CD4-positive, alpha-beta T cell treated with Interleukin-17A for 4 hours (primary cell): ENCODE data around the gene TCF7L1.
"Not testable (repeated sequence)": the region's sequence is repeated elsewhere in the genome, so short reads cannot be mapped to it uniquely, and the experiment has no call there.

Source experiments
- DNase-seq: peaks from one replicate; pipeline ENCODE4 v3.0.0-alpha.2; 2020; ENCODE audit warnings: mixed read lengths

The TCF7L1 gene

DNA sequence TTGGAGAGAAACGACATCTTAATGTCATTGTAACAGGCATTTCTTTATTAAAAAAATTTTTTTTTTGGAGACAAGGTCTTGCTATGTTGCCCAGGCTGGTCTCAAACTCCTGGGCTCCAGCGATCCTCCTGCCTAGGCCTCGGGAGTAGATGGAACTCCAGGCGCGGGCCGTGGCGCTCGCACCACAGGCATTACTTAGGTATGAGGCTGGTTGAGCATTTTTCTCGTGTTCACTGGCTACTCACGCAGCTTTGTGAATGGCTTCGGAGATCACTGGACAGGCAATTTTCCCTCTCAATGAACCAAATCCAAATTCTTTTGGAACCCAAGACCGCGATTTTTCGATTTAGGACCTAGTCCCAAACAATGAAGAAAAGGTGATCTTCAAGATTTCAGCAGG lies 795 bp upstream of the TCF7L1 start:
- DNase-seq, result no peak

DNA sequence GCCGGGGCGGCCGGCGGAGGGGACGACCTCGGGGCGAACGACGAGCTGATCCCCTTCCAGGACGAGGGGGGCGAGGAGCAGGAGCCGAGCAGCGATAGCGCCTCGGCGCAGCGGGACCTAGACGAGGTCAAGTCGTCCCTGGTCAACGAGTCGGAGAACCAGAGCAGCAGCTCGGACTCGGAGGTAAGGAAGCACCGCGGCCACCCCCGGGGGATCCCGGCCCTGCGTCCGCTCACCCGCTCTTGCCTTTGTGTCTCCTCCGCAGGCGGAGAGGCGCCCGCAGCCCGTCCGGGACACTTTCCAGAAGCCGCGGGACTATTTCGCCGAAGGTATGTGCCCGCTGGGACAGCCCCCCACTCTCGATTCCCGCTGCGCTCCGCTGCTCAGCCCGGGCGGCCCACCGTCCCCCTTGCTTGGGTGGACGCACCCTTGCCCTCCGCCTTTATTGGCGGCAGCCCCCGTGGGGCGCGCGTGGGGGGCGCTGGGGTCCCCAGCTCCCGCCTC lies 611 bp downstream of the TCF7L1 start:
- DNase-seq, result no peak

DNA sequence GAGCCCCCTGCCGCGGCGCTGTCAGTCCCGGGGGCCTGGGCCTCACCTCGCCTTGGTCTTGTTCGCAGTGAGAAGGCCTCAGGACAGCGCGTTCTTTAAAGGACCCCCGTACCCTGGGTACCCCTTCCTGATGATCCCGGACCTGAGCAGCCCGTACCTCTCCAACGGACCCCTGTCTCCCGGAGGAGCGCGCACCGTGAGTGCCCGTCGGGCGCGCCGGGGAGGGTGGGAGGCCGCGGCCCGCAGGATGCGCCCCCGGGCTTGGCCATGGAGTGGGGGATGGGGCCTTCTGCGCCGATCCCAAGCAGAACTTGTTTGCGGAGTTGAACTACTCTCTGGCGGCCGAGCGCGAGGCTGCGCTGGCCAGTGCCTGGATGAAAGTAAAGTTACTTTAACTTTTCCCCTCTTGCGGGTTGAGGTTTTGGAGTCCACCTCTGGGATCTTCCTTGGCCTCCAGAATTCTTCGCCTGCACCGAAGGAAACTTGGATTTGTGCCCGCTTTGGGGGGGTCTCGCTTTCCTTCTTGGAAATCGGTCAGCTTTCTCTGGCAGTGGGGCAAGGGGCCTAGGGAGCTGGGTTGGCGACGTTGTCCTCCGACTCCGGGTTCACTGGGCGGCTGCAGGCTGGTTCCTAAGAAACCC lies 1.2 kb downstream of the TCF7L1 start:
- DNase-seq, result no peak

DNA sequence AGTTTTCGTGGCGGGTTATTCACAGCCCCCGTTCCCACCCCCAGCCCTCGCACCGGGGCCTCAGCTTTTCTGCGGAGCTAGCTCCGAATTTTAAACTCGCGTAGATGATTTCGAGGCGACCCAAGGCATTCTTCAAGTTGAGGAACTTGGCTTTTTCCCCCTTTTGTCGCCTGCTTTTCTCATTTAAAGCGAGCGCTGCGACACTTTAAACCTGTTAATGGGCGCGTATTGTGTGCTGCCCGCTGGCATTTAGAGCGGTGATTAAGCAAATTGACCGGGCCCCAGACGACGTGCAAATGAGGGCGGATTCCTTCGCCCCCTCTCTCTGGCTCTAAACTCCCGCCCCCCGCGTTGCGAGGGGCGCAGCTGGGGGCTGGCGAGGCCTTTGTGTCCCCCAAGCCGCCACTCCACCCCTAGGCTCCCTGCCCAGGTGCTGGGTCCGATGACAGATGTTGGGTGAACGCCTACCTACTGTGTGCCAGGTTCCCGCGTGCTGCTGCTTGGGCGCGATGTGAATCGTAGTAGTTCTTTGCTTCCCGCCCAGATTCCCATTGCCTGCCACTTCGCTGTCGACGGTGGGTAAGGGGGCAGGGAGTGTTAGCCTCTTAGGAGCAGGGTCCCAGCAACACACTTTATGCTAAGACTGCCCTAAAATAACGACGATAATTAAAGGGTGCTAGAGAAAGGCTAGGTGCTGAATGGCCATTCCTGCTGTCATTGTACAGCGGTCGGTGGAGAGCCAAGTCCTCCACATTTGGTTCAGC lies 1.9 kb downstream of the TCF7L1 start:
- no peak for DNase-seq

DNA sequence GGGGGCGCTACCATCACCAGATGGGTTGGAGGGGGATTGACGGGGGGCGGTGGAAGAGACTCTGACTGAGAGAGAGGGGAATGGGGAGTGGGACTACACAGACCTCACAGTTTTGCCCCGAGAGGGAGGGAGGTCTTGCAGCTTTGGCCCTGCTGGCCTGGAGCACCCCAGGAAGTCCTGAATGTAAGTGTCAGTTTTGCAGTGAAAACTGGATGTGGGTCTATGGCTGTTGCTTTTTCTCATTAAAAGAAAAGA lies 2.4 kb downstream of the TCF7L1 start:
- no peak for DNase-seq

DNA sequence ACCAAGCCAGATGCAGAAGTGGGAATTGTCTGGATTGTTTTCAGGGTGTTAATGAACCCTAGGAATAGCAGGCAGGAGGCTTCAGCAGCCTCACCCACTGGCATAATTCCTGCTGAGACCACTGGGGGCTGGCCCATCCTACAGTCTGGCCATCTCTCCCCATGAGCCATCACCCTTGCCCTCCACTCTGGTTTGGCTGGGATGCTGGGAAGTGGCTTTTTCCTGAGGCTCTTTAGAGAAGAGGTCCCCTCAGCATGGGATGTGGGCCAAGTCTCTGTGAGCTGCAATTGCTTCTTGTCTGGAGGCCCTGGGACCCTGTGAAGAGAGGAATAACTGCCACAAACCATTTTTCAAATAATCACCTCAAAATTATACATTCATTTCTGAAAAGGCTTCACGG lies 4.0 kb downstream of the TCF7L1 start:
- DNase-seq, result no peak

DNA sequence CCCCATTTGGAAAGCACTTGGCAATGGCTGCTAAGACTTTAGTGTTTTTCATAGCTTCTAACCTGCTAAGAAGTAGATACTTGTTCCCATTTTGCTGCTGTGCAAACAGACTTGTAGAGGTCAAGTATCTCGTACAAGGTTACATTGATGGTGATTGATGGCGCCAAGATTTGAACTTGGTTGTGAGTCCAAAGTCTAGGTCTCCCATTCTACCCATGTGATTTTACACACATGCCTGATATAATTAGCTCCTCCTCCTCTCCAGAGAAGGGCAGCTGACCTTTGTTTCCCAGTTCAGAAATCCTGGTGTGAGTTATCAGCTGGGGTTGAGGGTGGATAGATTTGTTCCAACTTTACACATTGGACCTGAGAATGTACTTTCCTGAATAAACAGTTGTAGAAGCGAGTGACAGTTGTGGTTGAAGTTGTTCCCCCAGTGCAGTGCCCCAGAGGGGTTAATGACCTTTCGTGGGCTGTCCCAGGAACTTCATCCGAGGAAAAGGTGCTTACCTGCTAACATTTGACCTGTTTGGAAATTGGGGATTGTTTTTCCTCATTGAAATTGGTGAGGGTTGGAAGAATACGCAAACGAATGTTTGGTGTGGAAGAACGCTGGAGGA lies 10.4 kb downstream of the TCF7L1 start:
- DNase-seq, result no peak

DNA sequence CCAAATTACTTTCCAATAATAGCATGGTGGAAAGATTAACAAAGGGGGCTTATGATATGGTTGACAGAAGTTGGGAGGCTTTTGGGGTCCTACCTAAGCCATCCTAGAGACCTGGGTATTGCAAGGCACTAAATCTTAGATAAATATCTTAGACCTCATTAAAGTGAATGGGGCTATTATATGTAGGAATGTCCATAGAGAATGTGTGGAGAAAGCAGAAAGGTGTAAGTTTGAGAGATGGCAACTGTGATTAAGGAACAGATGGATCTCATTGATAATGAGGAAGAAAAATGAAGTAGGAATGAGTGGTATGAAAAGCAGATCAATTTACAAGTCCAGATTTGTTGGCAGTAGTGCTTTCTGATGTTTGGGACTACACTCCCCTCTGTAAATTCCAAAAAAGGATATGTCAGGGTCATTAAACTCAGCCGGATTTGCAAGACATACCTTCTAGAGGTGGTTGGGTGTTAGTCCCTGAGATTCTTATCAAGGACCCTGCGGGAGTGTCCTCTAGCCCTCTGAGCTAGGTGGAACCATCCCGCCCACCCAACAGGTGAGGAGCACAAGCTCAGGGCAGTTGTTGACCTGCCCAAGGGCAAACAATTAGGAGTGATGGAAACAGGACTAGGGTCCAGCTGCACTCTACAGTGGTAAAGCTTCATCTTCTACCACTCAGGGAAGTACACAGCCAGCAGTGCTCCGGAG lies 12.1 kb downstream of the TCF7L1 start:
- DNase-seq, result no peak

DNA sequence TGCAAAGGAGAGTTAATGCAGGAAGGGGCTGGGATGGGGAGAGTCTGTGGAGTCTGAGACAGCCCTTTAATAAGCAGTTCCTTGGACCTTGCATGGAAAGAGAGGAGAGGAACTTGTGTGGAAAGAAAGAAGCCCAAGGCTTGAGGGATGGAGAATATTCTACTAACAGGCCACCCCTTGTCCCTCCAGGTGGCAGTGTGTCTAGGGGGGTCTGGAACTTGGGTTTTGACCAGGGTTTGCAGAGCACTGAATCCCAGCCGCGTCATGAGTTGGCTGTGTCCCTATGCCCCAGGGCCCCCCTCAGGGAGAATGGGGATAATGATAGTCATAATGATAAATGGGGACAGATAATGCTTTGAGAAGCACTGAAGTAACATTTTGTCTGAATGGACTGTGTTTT lies 15.0 kb downstream of the TCF7L1 start:
- DNase-seq, result no peak

DNA sequence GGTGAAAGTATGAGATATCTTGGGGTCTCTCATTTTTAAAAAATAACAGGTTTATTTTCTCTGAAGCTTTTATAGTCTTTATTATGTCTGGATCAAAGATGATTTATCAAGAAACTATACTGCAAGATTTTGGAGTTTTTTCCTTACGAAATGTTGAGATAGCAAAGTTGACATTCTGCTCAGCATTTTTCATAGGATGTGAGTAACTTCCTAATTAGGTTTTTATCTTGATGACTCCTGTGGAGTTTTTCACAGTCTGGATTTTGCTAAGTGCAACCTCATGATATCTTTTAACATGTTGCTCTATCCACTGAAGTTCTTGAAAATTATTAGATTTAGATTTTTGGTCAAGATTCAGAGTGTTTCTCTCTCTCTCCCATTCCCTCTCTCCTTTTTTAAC lies 17.8 kb downstream of the TCF7L1 start:
- no peak for DNase-seq

DNA sequence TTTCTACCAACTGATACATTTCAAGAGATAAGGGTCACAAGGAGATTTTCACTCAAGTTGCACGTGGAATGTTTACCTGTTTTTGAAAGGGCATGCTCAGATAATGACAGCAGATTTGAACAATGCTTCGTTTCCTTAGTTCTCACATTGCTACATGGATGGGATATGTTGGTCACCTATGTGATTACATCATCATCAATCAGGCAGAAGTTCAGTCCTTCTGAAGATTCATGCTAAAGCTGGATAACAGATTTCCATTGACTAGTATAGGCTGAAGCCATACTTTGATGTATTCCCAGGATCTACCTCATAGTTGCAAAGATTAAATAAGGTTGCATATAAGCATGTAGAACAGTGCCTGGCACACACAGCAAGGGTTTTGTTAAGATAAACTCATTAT lies 19.7 kb downstream of the TCF7L1 start:
- no peak for DNase-seq

DNA sequence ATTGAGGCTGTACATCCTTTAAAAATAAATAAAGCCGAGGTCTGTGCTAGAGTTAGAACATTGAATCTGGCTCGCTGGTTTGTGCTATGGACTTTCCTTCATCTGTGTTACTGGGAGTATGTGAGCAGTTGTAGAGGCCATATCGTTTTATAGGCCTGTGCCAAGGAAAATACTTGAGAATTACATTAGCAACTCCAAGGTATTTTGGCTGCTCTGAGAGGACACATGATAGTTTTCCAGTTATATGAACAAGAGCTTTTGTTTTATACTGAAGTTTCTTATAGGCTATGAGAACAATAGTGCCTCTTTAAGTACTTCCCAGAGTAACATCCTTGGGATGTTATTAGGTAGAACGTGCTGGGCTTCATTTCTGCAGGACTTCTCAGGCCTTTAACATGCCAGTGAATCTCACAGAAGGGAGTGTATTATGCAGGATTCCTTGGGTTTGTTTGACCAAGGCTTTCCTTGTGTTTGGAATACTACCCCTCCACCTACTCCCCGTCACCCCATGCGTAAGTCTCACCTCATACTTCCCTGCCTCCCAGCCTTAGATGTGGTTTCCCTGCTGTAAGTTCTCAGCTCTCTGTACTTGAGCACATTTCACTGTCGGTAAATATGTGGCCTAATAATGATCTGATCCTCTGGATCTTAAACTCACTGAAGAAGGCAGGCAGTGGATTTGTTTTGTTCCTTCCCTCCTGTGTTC lies 21.0 kb downstream of the TCF7L1 start:
- no peak for DNase-seq

DNA sequence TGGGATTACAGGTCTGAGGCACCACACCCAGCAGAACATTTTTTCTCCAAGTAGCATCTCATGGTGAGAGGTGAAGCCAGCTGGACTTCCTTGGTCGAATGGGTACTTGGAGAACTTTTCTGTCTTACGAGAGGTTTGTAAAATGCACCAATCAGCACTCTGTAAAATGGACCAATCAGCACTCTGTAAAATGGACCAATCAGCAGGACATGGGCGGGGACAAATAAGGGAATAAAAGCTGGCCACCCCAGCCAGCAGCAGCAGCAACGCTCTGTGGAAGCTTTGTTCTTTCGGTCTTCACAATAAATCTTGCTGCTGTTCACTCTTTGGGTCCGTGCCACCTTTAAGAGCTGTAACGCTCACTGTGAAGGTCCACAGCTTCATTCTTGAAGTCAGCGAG lies 21.9 kb downstream of the TCF7L1 start:
- not testable (repeated sequence) for DNase-seq

DNA sequence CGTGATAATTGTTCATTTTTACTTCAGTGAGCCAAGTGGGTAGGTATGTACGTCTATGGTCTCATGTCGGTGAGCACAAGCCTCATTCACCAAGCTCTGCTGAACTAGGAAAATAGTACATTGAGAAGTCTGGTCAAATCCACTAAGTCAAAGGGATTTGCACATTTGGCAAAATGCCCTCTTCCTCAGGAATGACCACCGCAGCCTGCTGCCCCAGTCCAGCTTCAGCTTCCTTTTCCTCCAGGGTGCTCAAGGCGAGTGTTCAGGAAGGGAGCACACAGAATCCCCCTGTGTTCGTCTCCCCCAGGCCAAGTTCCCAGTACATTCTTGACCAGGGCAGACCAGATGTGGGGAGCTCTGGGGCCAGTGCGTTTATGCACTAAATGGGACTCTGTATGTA lies 23.0 kb downstream of the TCF7L1 start:
- no peak for DNase-seq

DNA sequence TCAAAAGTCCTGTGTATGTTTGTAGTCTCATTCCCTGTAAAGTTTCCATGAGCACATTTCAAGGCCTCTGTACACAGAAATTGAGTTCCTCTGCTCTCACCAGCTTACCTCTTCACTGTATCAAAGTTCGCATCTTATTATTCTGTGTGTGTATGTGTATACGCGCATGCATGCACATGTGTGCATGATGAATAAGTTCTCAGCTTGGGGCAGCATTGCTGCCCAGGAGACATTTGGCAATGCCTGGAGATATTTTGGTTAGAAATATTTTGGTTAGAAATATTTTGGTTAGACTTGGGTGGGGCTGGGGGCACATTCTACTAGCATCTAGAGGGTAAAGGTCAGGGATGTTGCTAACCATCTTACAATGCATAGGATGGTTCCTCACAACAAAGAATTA lies 23.4 kb downstream of the TCF7L1 start:
- DNase-seq, result no peak

DNA sequence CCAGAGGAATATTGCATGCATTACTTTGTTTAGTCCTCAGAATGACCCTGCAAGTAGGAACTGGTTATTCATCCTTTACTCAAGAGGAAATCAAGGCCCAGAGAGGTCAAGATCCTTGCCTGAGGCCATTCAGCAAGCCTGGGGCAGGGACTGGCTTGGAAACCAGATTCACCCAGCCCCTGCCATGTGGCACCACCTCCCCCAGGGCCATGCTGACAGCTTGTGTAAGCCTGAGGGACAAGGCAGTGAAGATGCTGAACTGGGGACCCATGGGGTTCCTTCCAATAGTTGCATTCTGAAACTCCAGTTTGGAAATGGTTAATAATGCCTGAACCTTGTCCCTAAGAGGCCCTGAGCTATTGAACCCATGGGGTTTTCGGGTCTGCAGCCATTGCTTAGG lies 24.2 kb downstream of the TCF7L1 start:
- no peak for DNase-seq

DNA sequence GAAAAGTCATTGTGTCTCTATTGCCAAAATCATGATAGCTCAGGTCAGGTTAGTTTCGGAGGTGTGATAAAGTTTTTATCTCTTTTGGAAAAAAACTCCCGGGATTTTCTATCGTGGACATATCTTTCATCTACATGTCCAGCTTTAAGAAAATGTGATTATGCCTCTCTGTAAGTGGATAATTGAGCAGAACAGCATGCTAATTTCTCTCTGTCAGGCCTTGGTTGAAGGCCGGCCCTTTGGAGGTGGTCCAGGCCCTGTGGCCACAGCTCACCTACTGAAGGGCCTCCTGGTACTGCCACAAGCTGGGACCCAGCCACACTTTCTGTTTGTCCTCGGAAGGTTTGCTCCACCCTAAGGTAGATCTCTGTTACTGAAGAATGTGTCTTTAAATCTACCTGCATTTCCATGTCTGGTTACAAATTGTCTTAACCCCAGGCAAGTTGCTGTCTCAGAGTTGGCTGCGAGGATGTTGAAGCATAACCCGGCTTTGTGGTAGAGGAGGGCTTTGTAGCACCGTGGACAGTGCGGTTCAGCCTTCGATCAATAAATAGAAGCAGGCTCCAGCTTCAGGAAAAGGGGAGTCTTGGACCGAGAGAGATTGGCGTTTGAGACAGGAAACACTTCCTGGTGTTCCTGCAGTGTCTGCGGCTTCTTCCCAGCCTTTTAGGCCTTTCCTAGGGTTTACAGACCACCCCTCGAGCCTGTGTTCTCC lies 25.5 kb downstream of the TCF7L1 start:
- DNase-seq, result no peak

DNA sequence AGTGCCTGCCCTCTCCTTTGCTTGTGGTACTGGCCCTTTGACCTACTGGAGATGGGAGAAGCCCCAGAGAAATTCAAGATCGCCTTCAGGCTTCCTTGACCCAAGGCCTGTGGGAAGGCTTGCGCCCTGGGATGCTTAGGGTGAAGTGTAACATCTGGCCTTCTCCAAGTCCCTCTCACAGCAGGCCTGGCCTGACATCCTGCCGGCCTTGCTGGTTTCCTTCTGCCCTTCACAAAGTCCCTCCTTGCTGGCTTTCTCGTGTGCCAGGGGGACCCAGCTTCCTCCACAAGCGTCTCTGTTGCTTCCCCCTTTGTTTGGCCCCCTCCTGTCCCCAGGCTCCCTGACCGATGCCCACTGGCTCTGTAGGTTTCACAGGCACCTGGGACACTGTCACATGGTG lies 26.4 kb downstream of the TCF7L1 start:
- DNase-seq, result no peak

DNA sequence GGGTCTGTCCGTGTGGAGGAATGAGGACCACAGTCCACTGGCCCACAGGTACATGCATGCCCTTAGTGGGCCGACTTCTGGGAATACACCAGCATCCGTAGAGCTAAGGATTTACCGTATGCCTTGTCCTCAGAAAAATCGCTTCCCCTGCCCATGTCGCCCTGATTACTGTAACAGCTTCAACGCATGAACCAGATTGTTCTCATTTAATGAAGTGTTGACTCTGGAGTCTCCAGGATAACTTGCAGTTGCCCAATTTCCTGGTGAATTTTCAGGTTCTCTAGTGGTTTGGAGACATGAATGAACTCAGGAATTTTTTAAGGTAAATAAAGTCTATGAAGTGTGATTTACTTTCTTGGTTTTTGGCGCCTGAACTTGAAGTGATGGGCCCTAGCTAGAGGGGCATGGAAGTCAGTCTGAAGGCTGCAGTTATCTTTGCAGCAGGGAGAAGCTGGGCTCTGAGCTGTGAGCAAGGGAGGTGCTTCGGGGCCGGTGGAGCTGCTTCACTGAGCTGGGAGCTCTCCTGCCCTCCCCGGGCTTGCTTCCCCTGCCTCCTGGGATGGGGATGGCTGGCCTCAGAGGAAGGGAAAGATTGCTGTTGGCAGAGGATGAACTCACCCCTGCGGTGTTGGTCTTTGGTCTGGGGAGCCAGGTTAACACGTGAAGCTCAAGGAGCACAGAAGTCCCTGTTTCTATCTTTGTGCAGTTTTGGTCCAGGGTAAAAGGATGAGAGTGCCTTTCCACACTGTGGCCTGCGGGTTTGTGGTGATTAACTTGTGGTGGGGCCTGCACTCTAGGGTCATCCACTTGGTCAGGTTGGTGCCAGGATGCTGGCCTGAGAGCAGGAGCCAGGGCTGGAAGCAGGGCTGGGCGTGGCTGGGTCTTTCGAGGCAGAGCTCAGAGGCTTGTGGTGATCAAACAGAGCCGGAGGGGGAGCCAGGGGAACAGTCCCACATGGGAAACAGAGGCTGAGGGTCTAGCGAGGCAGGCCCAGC lies 28.1 kb downstream of the TCF7L1 start:
- no peak for DNase-seq

DNA sequence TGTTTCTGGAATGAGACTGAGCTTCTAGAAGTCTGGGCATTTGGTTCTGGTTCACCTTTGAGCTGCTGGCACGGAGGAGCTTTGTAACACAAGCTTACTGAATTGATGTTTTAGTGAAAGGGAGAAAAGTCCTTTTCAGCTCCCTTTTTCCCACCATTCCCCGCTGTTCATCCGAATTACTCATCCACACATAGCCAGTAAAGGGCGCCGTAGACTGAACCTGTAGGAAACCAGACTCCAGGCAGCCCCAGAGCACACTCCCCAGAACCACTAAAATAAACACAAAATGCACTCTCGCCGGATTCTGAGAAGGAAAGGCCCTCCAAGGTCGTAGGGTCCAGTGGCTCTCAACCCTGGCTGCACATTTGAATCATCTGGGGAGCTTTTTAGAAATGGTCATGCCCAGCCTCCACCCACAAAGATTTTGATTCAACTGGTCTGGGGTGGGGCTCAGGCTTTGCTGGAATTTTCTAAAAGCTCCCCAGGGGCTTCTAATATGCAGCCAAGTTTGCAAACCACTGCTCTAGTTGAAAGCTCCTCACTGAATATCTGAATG lies 29.6 kb downstream of the TCF7L1 start:
- no peak for DNase-seq

DNA sequence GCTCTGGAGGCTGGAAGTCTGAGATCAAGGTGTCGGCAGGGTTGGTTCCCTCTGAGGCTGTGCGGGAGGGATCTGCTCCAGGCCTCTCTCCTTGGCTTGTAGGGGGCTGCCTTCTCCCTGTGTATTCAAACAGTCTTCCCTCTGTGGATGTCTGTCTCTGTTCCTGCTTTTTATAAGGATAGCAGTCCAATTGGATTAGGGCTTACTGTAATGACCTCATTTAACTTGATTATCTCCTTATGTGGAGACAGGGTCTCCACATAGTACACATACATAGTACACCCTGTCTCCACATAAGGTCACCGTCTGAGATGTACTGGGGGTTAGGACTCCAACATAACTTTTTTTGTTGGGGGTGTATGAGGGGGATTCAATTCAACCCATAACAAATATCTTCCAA lies 30.5 kb downstream of the TCF7L1 start:
- no peak for DNase-seq
